HUDEP-2 (cell line): ENCODE data around the gene MATN1.
"Not testable (repeated sequence)": the region's sequence is repeated elsewhere in the genome, so short reads cannot be mapped to it uniquely, and the experiment has no call there.

Experiments used
- DNase-seq, 76 experiments: peaks; one replicate each; lab custom pipeline; 2025; ENCODE audit not compliant: unreplicated experiment in 76 of 76; lab: John Stamatoyannopoulos, UW

Gene MATN1

GRCh38 chr1:30723331-30723755, at the start of gene MATN1:
TSS of gene MATN1 (minus strand) at chr1:30723585. CDS start at chr1:30723551, 34 bp downstream.
- no peak for DNase-seq

- no peak for DNase-seq
Measured at GRCh38 chr1:30771005-30771404, 47.6 kb upstream of the MATN1 start.

GRCh38 chr1:30770150-30770549, 46.8 kb upstream of the MATN1 start:
- DNase-seq, result no peak

GRCh38 chr1:30768830-30769718, 45.7 kb upstream of the MATN1 start:
- DNase-seq, result peak in 75 of 76 experiments; percentile 55 to 99 (median 95)

GRCh38 chr1:30768159-30768829, 44.9 kb upstream of the MATN1 start:
- DNase-seq, result peak in 12 of 76 experiments; percentile 12 to 65 (median 37)

- DNase-seq, result not testable (repeated sequence)
Measured at GRCh38 chr1:30766948-30767347, 43.6 kb upstream of the MATN1 start.

GRCh38 chr1:30765556-30766434, 42.4 kb upstream of the MATN1 start:
- DNase-seq, result peak in 30 of 76 experiments; percentile 14 to 62 (median 34)

GRCh38 chr1:30764939-30765555, 41.7 kb upstream of the MATN1 start:
- DNase-seq, result no peak

- no peak for DNase-seq
Measured at GRCh38 chr1:30764396-30764795, 41.0 kb upstream of the MATN1 start.

- no peak for DNase-seq
Measured at GRCh38 chr1:30763651-30764248, 40.4 kb upstream of the MATN1 start.

GRCh38 chr1:30762930-30763650, 39.7 kb upstream of the MATN1 start:
- no peak for DNase-seq

- peak in 2 of 76 experiments; percentile 34 to 87 for DNase-seq
Measured at GRCh38 chr1:30762152-30762929, 39.0 kb upstream of the MATN1 start.

GRCh38 chr1:30761381-30762151, 38.2 kb upstream of the MATN1 start:
- DNase-seq, result peak in 16 of 76 experiments; percentile 12 to 91 (median 32)

- DNase-seq, result peak in 11 of 76 experiments; percentile 15 to 43 (median 28)
Measured at GRCh38 chr1:30760596-30761324, 37.4 kb upstream of the MATN1 start.

GRCh38 chr1:30759718-30760281, 36.4 kb upstream of the MATN1 start:
- DNase-seq, result no peak

GRCh38 chr1:30758785-30759380, 35.5 kb upstream of the MATN1 start:
- peak in 62 of 76 experiments; percentile 10 to 85 (median 40) for DNase-seq
